C4-2B (cell line): Measurements from ENCODE around the gene FAM174C.

ENCODE experiments used
- CTCF ChIP-seq: fragments of 450-650 bp; conservative IDR thresholded peaks from 2 replicates; pipeline ENCODE4 v1.5.1; 2017; ENCODE audit warnings: mild to moderate bottlenecking
- ZFX ChIP-seq: fragments of 450-650 bp; IDR thresholded peaks from 2 replicates; pipeline ENCODE4 v1.6.1; 2017

GRCh38 chr19:1302533-1303239 lies 27.4 kb downstream of the FAM174C start:
- TF ChIP-seq CTCF (no peak), ZFX (no peak)
